Stomach (tissue), 4 donors: ENCODE data around the gene LIAS.

Experiments used
- CTCF ChIP-seq, 7 experiments: fragments of 450-650 bp in 4 of 7; fragments of 200-600 bp in 3 of 7; sonication (generic) in 3 of 7; IDR thresholded peaks; one replicate each; pipeline ENCODE4 v1.5.1; 2016 to 2019; ENCODE audit warnings: antibody characterized with exemption in 7 of 7, control low read depth in 2 of 7, mild to moderate bottlenecking in 1 of 7
- EP300 ChIP-seq: sonication (generic); formaldehyde crosslinking; IDR thresholded peaks from one replicate; pipeline ENCODE4 v1.6.1; 2017; ENCODE audit warnings: antibody characterized with exemption
- POLR2A ChIP-seq, 4 donors: fragments of 450-650 bp; IDR thresholded peaks; one replicate each; pipeline ENCODE4 v1.6.1; 2016; ENCODE audit warnings: antibody characterized with exemption in 4 of 4, control low read depth in 2 of 4, mild to moderate bottlenecking in 1 of 4, moderate library complexity in 1 of 4
- POLR2AphosphoS5 ChIP-seq, 3 donors: sonication (generic); formaldehyde crosslinking; IDR thresholded peaks; one replicate each; pipeline ENCODE4 v1.6.1; 2016; ENCODE audit warnings: antibody characterized with exemption in 3 of 3

GRCh38 chr4:39505581-39505980, 46.7 kb downstream of the LIAS start:
- TF ChIP-seq EP300 (no peak), CTCF (IDR thresholded peaks at IDR 0.05) (no peak), POLR2A (IDR thresholded peaks at IDR 0.05) (no peak), POLR2AphosphoS5 (IDR thresholded peaks at IDR 0.05) (no peak)
